ENCODE measurements around the gene MEGF6. TPM values are rescaled to one million over a fixed set of nuclear protein-coding genes. Genes with fewer than 3 reads are reported as not detected.

Gene MEGF6
- total RNA-seq, 1 experiment from 2014 or later = 65.3 TPM

DNA sequence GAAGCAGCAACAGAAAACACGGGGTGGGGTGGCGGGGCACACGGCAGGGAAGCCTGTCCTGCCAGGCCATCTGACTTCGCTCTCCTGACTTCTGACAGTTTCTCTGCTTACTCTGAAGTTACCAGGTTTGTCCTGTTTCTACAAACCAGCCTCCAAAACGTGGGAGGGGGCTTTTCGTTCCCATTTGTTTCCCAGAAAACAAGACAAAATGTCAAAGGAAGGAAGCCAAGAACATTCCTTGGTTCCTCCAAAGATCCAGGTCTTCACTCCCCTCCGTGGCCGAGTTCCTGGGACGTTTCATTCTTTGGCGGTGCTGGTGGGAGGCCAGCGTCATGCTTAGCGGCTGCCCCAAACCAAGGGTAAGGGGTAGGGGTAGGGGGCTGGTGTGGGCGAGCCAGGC, 49.6 kb downstream of the MEGF6 start:
- Histone ChIP-seq H3K4me3 (no peak overlapping the region), H3F3A (ENCODE audit: insufficient read depth, low read depth) (peaks cover 11% of the 10 kb centered on the region; the same call in 1 of the 2 replicates), H3K27me3 (ENCODE audit: insufficient read depth, low read depth) (no peaks in the 10 kb centered on the region), H2AFZ (no peak overlapping the region), H3K79me2 (ENCODE audit: low read depth) (no peaks in the 10 kb centered on the region), H3K36me3 (ENCODE audit: low read depth) (no peaks in the 10 kb centered on the region), H3K9me2 (ENCODE audit: insufficient read depth) (no peaks in the 10 kb centered on the region), H3K27ac (no peak overlapping the region), H4K20me1 (ENCODE audit: insufficient read depth) (no peaks in the 10 kb centered on the region), H3K4me2 (no peak overlapping the region), H3K9me3 (ENCODE audit: insufficient read depth, low read depth) (no peaks in the 10 kb centered on the region), H3K4me1 (replicated peaks; ENCODE audit: insufficient read depth) (no peaks in the 10 kb centered on the region)
- POLR2A ChIA-PET (ENCODE audit: unreplicated experiment) = interaction anchor here (0.7 kb wide), 1 partner anchor 19 kb away, joined by 3 read pairs; no protein-coding TSS in a partner anchor
- no TSS peak for BruUV-seq (replicated peaks)
- DNase-seq = no peak
- TF ChIP-seq EZH2 (IDR thresholded peaks at IDR 0.05; ENCODE audit: low read depth) = no peak
- TF ChIP-seq, protein P1, sequence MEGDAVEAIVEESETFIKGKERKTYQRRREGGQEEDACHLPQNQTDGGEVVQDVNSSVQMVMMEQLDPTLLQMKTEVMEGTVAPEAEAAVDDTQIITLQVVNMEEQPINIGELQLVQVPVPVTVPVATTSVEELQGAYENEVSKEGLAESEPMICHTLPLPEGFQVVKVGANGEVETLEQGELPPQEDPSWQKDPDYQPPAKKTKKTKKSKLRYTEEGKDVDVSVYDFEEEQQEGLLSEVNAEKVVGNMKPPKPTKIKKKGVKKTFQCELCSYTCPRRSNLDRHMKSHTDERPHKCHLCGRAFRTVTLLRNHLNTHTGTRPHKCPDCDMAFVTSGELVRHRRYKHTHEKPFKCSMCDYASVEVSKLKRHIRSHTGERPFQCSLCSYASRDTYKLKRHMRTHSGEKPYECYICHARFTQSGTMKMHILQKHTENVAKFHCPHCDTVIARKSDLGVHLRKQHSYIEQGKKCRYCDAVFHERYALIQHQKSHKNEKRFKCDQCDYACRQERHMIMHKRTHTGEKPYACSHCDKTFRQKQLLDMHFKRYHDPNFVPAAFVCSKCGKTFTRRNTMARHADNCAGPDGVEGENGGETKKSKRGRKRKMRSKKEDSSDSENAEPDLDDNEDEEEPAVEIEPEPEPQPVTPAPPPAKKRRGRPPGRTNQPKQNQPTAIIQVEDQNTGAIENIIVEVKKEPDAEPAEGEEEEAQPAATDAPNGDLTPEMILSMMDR (conservative IDR thresholded peaks at IDR 0.05) = no peak
- intact Hi-C loops (cut with micrococcal nuclease; ENCODE audit: unreplicated experiment) = no loop called here
- CTCF ChIA-PET = no interaction called here

DNA sequence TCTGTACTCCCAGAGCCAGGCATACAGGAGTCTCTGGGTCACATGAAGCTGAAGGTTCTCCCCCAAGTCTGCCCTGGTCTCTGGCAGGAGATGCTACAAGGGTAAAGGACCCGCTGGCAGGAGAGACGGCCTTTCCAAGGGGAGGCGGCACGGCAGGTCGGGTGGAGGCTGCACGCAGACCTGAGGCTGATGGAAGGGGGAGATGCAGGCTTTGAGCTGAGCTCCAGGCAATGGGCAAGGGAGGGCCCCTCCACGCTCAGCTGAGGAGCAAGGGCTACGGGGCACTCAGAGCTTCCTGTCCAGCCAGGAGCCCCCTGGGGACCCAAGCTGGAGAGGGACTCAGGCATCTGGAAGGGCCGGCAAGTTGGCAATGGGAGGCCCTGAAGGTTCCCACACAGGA, 50.3 kb downstream of the MEGF6 start:
- Histone ChIP-seq H3F3A (ENCODE audit: insufficient read depth, low read depth) (peaks cover 11% of the 10 kb centered on the region; the same call in 1 of the 2 replicates), H3K4me1 (replicated peaks; ENCODE audit: insufficient read depth) (peaks cover 6% of the 10 kb centered on the region), H3K36me3 (ENCODE audit: low read depth) (no peaks in the 10 kb centered on the region), H3K79me2 (ENCODE audit: low read depth) (no peaks in the 10 kb centered on the region), H3K9me2 (ENCODE audit: insufficient read depth) (no peaks in the 10 kb centered on the region), H3K27me3 (ENCODE audit: insufficient read depth, low read depth) (no peaks in the 10 kb centered on the region), H3K9me3 (ENCODE audit: insufficient read depth, low read depth) (no peaks in the 10 kb centered on the region), H2AFZ (no peak overlapping the region), H3K27ac (no peak overlapping the region), H4K20me1 (ENCODE audit: insufficient read depth) (no peaks in the 10 kb centered on the region), H3K4me3 (no peak overlapping the region), H3K4me2 (no peak overlapping the region)
- intact Hi-C loops (cut with micrococcal nuclease; ENCODE audit: unreplicated experiment) = no loop called here
- TF ChIP-seq EZH2 (IDR thresholded peaks at IDR 0.05; ENCODE audit: low read depth) = no peak
- TF ChIP-seq, protein P1 (conservative IDR thresholded peaks at IDR 0.05) = no peak
- POLR2A ChIA-PET (ENCODE audit: unreplicated experiment) = no interaction called here
- CTCF ChIA-PET = no interaction called here
- DNase-seq = no peak
- no TSS peak for BruUV-seq (replicated peaks)

DNA sequence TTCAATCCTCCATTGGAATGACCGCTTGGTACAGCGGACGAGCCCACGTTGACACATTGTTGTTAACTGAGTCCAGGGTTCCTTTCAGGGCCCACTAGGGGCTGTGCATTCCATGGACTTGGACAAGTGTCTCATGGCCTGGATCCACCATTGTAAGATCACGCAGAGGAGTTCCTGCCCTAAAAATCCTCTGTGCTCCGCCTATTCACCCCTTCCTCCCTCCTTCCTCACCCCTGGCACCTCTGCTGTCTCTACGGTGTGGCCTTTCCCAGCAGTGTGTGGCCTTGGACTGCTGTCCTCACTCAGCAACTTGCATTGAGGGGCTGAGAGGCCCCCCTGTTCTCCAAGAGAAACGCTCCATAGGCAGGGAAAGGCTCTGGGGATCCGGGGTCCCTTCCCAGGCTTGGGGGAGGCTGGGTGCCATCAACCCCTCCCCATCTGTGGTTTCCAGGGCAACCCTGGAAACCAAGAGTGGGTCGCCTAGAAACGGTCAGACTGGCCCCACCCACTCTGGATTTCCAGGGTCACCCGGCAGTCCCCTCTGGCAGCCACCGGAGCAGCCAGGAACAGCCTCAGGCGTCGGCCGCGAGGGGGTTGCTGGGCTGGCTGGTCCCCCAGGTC, 50.9 kb downstream of the MEGF6 start:
- POLR2A ChIA-PET (ENCODE audit: unreplicated experiment) = interaction anchor here (0.6 kb wide), 1 partner anchor 56 kb away, joined by 3 read pairs; no protein-coding TSS in a partner anchor
- H4K20me1 ChIP-seq (ENCODE audit: insufficient read depth) = no peaks in the 10 kb centered on the region
- no peak overlapping the region for H3K4me2 ChIP-seq
- no peaks in the 10 kb centered on the region for H3K9me3 ChIP-seq (ENCODE audit: insufficient read depth, low read depth)
- CTCF ChIA-PET = no interaction called here
- H3K27ac ChIP-seq = no peak overlapping the region
- no peaks in the 10 kb centered on the region for H3K36me3 ChIP-seq (ENCODE audit: low read depth)
- intact Hi-C loops (cut with micrococcal nuclease; ENCODE audit: unreplicated experiment) = no loop called here
- H3K4me1 ChIP-seq (replicated peaks; ENCODE audit: insufficient read depth) = peaks cover 12% of the 10 kb centered on the region
- H3K27me3 ChIP-seq (ENCODE audit: insufficient read depth, low read depth) = no peaks in the 10 kb centered on the region
- TF ChIP-seq, protein P1 (conservative IDR thresholded peaks at IDR 0.05) = no peak
- TF ChIP-seq EZH2 (IDR thresholded peaks at IDR 0.05; ENCODE audit: low read depth) = no peak
- no peak overlapping the region for H2AFZ ChIP-seq
- H3K79me2 ChIP-seq (ENCODE audit: low read depth) = no peaks in the 10 kb centered on the region
- H3K4me3 ChIP-seq = no peak overlapping the region
- no peak for DNase-seq
- H3F3A ChIP-seq (ENCODE audit: insufficient read depth, low read depth) = peaks cover 11% of the 10 kb centered on the region; the same call in 1 of the 2 replicates
- BruUV-seq (replicated peaks) = no TSS peak
- no peaks in the 10 kb centered on the region for H3K9me2 ChIP-seq (ENCODE audit: insufficient read depth)

Measured in PC-9 (cell line).